SH-SY5Y (cell line): ENCODE measurements around the gene LSM12.

Source experiments
- GATA2 ChIP-seq: IDR thresholded peaks from 2 replicates; pipeline ENCODE4 v1.6.1; 2011; ENCODE audit warnings: mild to moderate bottlenecking, low read depth, low read length
- GATA3 ChIP-seq: IDR thresholded peaks from 2 replicates; pipeline ENCODE4 v1.6.1; 2011; ENCODE audit warnings: low read depth, mild to moderate bottlenecking, low read length, moderate library complexity

DNA sequence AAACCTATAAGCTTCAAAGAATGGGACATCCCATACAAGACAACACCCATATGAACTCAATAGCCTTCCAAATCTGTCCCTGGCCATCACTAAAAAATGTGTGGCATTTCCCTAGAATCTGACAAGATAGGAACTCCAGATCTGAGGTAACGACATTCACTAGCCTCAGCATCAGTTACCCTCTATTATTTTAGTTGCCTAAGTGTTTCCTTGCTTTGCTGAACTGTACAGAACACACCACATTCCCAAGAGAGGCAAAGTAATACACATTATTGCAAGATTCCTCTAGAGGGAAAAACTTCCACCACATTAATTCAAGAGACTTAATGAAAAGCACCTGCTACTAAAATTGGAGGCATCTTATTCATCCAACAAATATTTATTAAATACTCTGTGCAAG is 5.0 kb downstream of the LSM12 start:
- TF ChIP-seq GATA3 (no peak), GATA2 (no peak)
